ENCODE results near the gene MRPL18. TPM values are rescaled to one million over a fixed set of nuclear protein-coding genes. Genes with fewer than 3 reads are reported as not detected.
"Not testable (repeated sequence)": the region's sequence is repeated elsewhere in the genome, so short reads cannot be mapped to it uniquely, and the experiment has no call there.

Gene MRPL18
- total RNA-seq, 2 donors from 2014 or later = 65.4 to 112 TPM

GRCh38 chr6:159819098-159819497 is 28.8 kb downstream of the MRPL18 start:
- no peaks in the 10 kb centered on the region for H3K4me1 ChIP-seq
- no peak overlapping the region for H3K4me3 ChIP-seq
- DNase-seq = no peak
- no peak for TF ChIP-seq CTCF (IDR thresholded peaks at IDR 0.05)
- H3K27me3 ChIP-seq = no peaks in the 10 kb centered on the region
- no peaks in the 10 kb centered on the region for H3K36me3 ChIP-seq
- no peak overlapping the region for H3K9ac ChIP-seq (ENCODE audit: low read depth in 2 of 2, low read length in 2 of 2)
- no peak overlapping the region for H3K27ac ChIP-seq
- intact Hi-C loops (cut with DNase I) = no loop called here
- H3K9me3 ChIP-seq = no peaks in the 10 kb centered on the region

DNA sequence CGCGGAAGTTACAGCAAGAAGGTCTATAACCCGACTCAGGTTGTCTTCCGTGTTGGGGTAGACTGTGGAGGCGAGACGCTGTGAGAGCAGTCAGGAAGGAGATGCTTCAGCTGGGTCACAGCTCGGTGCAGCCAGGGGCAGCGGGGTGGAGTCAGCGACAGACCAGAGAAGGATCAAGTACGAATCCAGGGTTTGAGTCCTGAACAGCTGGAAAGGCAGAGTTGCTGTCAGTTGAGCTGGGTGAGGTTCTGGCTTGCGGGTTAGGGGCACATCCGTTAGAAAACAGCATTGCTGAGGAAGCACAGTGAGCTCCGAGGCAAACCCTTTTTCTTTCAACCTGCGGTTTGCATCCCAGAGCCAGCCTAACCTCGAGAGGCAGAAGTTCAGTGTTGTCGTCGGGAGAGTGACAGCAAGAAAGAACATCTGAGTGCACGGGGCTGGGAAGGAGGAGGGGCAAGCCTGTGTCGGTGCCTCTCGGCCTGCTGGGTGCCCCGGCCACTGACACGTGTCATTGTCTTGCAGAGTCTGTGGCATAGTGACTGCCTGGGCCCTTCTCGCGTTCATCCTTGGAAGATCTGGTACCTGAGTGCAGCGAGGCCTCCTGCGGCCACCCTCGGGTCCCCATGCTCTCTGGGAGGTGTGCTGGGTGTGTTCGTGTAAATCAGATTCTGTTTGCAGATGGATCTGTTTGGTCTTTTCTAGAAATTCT is 29.8 kb downstream of the MRPL18 start:
- no peak overlapping the region for H3K4me3 ChIP-seq

GRCh38 chr6:159821122-159821521 is 30.9 kb downstream of the MRPL18 start:
- no peak for DNase-seq
- intact Hi-C loops (cut with DNase I) = no loop called here
- no peaks in the 10 kb centered on the region for H3K36me3 ChIP-seq
- no peak overlapping the region for H3K4me3 ChIP-seq
- no peak overlapping the region for H3K27ac ChIP-seq
- no peaks in the 10 kb centered on the region for H3K27me3 ChIP-seq
- TF ChIP-seq CTCF (IDR thresholded peaks at IDR 0.05) = no peak
- H3K4me1 ChIP-seq = no peaks in the 10 kb centered on the region
- no peaks in the 10 kb centered on the region for H3K9me3 ChIP-seq
- H3K9ac ChIP-seq (ENCODE audit: low read depth in 2 of 2, low read length in 2 of 2) = no peak overlapping the region

More for the DNA sequence above, 29.8 kb downstream of the MRPL18 start:
- Histone ChIP-seq H3K4me1 (no peaks in the 10 kb centered on the region), H3K27me3 (no peaks in the 10 kb centered on the region), H3K36me3 (no peaks in the 10 kb centered on the region), H3K27ac (no peak overlapping the region), H3K9me3 (no peaks in the 10 kb centered on the region), H3K9ac (ENCODE audit: low read depth in 2 of 2, low read length in 2 of 2) (no peak overlapping the region)
- no peak for DNase-seq
- TF ChIP-seq CTCF (IDR thresholded peaks at IDR 0.05) = no peak
- intact Hi-C loops (cut with DNase I) = no loop called here

DNA sequence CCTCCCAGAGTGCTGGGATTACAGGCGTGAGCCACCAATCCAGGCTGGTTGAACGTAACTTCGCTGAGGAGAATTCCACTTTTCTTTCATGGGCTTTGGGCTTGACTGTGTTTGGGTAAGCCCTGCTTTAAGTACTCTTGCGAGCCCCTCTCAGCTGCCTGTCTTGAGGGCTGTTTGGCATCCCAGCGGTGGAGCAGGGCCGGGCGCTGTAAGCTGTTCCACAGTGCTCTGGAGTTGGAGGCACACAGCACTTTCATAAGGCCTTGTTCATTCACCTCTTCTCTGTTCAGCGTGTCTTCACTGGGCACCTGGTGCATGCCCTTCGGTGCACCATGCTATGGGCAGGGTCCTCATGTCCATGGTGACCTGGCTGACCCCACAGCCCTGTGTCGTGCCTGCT is 31.5 kb downstream of the MRPL18 start:
- Histone ChIP-seq H3K9ac (ENCODE audit: low read depth in 2 of 2, low read length in 2 of 2) (no peak overlapping the region), H3K36me3 (no peaks in the 10 kb centered on the region), H3K27me3 (no peaks in the 10 kb centered on the region), H3K27ac (no peak overlapping the region), H3K4me3 (no peak overlapping the region), H3K4me1 (no peaks in the 10 kb centered on the region), H3K9me3 (no peaks in the 10 kb centered on the region)
- no peak for TF ChIP-seq CTCF (IDR thresholded peaks at IDR 0.05)
- no peak for DNase-seq
- intact Hi-C loops (cut with DNase I) = no loop called here

GRCh38 chr6:159823953-159824352 is 33.7 kb downstream of the MRPL18 start:
- Histone ChIP-seq H3K36me3 (no peaks in the 10 kb centered on the region), H3K9me3 (no peaks in the 10 kb centered on the region), H3K4me1 (no peaks in the 10 kb centered on the region), H3K4me3 (no peak overlapping the region), H3K27ac (no peak overlapping the region), H3K9ac (ENCODE audit: low read depth in 2 of 2, low read length in 2 of 2) (no peak overlapping the region), H3K27me3 (no peaks in the 10 kb centered on the region)
- intact Hi-C loops (cut with DNase I) = no loop called here
- TF ChIP-seq CTCF (IDR thresholded peaks at IDR 0.05) = no peak
- DNase-seq = no peak

DNA sequence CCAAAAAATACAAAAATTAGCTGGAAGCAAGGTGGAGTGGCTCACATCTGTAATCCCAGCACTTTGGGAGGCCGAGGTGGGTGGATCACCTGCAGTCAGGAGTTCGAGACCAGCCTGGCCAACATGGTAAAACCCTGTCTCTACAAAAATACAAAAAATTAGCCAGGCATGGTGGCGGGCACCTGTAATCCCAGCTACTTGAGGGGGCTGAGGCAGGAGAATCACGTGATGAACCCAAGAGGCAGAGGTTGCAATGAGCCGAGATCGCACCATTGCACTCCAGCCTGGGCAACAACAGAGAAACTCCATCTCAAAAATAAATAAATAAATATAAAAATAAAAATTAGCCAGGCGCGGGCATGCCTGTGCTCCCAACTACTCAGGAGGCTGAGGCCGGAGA is 34.4 kb downstream of the MRPL18 start:
- H3K4me3 ChIP-seq; H3K4me1 ChIP-seq; H3K27ac ChIP-seq; H3K36me3 ChIP-seq; H3K9ac ChIP-seq (ENCODE audit: low read depth in 2 of 2, low read length in 2 of 2); intact Hi-C loops (cut with DNase I); H3K9me3 ChIP-seq; H3K27me3 ChIP-seq; DNase-seq: not testable (repeated sequence)

Data from colonic mucosa (tissue), 4 donors.